Right lobe of liver (tissue), 4 donors: Measurements from ENCODE around the gene LMTK3.

Experiments
- POLR2A ChIP-seq: fragments of 450-650 bp; IDR thresholded peaks from one replicate; pipeline ENCODE4 v1.6.1; 2017; ENCODE audit warnings: antibody characterized with exemption, mild to moderate bottlenecking
- TF ChIP-seq, protein P1 (sequence below), 4 donors: fragments of 200-600 bp in 3 of 4; fragments of 450-650 bp in 1 of 4; IDR thresholded peaks; one replicate each; pipeline versions ENCODE4 v1.5.1 to v1.8.0; 2016 to 2022; ENCODE audit warnings: antibody characterized with exemption in 4 of 4, mild to moderate bottlenecking in 2 of 4
- donor health status: DM: no; HTN: no; CAD: no.
- donor health status: DM: no; HTN: no; CAD: no.
- donor health status: DM: no; HTN: yes; CAD: no.

DNA sequence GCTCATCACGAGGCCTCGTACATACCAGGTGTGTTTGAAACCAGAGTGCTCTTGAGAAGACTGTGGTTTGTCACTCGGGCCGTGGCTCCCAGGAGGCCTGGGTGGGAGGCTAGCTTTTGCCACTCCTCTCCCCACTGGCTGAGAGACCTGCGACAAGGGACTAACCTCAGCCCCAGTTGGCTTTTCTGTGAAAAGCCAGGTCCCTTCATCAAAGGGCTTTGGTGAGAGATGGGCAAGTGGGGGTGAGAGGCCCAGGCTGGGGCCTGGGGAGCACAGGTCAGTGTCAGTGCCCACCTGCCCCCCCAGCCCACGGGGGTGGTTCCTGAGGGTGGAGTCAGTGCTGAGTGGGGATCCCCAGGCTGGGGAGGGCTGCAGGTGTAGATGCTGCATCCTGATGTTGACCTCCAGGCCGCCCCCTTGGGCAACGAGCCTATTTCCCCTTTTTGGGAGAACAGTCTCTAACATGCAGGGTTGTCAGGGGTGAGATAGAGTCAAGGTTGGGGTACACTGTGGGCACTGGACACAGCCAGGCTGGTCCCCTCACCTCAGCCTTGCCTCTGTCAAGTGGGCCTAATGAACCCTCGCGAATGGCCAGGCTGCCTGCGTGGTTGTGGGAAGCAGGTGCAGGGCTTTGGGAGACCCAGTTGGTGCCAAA lies 55.6 kb downstream of the LMTK3 start:
- TF ChIP-seq POLR2A = no peak
- TF ChIP-seq, protein P1, sequence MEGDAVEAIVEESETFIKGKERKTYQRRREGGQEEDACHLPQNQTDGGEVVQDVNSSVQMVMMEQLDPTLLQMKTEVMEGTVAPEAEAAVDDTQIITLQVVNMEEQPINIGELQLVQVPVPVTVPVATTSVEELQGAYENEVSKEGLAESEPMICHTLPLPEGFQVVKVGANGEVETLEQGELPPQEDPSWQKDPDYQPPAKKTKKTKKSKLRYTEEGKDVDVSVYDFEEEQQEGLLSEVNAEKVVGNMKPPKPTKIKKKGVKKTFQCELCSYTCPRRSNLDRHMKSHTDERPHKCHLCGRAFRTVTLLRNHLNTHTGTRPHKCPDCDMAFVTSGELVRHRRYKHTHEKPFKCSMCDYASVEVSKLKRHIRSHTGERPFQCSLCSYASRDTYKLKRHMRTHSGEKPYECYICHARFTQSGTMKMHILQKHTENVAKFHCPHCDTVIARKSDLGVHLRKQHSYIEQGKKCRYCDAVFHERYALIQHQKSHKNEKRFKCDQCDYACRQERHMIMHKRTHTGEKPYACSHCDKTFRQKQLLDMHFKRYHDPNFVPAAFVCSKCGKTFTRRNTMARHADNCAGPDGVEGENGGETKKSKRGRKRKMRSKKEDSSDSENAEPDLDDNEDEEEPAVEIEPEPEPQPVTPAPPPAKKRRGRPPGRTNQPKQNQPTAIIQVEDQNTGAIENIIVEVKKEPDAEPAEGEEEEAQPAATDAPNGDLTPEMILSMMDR (IDR thresholded peaks at IDR 0.05) = no peak
